Measurements from ENCODE around the gene GTF3C4.

Gene GTF3C4

DNA sequence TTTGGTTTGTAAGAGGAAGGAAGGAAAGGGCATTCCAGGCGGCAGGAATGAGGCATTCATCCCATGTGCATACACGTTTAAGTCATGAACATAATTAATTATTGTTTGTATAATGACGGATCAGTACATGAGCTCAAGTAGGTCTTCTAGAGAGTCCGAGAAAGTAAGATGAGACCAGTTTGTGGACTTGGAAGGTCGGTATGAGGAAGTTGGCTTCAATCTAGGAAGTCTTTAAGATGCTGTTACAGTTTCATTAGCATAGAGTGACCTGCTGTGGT is 2.1 kb downstream of the GTF3C4 start:
- peak; percentile 18; the same call in 1 of the 2 replicates for TF ChIP-seq SPI1 (IDR thresholded peaks at IDR 0.05; ENCODE audit: borderline replicate concordance, low read depth)
- TF ChIP-seq GABPA (IDR thresholded peaks at IDR 0.05; ENCODE audit: low read depth): no peak
- H3K4me3 ChIP-seq (replicated peaks; ENCODE audit: insufficient read depth, low read length): peak overlapping the region; percentile 10; the same call in 1 of the 2 replicates
- H3K27me3 ChIP-seq (ENCODE audit: insufficient read depth, poor library complexity, severe bottlenecking): no peaks in the 10 kb centered on the region
- DNase-seq (ENCODE audit: low read depth in 1 of 2, low spot score in 1 of 2): no peak
- no peak overlapping the region for H3K27ac ChIP-seq (replicated peaks)

DNA sequence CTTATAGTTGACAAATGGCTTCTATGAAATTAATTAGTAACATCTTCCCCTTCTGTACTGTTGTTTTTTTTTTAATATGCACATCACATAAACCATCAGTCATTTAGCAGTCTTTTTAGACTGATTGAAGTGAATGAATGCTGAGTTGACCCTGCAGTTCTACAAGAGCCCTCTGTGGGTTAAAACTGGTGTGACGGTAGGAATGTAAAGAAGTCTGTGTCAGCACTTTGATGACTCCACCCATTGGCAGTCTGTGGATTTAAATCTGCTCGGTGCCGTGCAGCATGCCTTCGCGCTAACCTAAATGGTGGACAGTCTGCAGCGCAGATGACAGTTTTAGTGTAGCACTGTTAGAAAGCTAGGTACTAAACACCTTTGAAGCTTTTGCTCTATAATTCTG is 3.1 kb downstream of the GTF3C4 start:
- Histone ChIP-seq H3K27ac (replicated peaks) (no peak overlapping the region), H3K4me3 (replicated peaks; ENCODE audit: insufficient read depth, low read length) (no peak overlapping the region), H3K27me3 (ENCODE audit: insufficient read depth, poor library complexity, severe bottlenecking) (no peaks in the 10 kb centered on the region)
- TF ChIP-seq SPI1 (IDR thresholded peaks at IDR 0.05; ENCODE audit: borderline replicate concordance, low read depth): no peak
- no peak for TF ChIP-seq REST (IDR thresholded peaks at IDR 0.05; ENCODE audit: insufficient replicate concordance, low read depth)
- TF ChIP-seq GABPA (IDR thresholded peaks at IDR 0.05; ENCODE audit: low read depth): no peak
- TF ChIP-seq, protein P1, sequence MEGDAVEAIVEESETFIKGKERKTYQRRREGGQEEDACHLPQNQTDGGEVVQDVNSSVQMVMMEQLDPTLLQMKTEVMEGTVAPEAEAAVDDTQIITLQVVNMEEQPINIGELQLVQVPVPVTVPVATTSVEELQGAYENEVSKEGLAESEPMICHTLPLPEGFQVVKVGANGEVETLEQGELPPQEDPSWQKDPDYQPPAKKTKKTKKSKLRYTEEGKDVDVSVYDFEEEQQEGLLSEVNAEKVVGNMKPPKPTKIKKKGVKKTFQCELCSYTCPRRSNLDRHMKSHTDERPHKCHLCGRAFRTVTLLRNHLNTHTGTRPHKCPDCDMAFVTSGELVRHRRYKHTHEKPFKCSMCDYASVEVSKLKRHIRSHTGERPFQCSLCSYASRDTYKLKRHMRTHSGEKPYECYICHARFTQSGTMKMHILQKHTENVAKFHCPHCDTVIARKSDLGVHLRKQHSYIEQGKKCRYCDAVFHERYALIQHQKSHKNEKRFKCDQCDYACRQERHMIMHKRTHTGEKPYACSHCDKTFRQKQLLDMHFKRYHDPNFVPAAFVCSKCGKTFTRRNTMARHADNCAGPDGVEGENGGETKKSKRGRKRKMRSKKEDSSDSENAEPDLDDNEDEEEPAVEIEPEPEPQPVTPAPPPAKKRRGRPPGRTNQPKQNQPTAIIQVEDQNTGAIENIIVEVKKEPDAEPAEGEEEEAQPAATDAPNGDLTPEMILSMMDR (IDR thresholded peaks at IDR 0.05; ENCODE audit: insufficient read depth, low read length): no peak
- TF ChIP-seq POLR2AphosphoS5 (IDR thresholded peaks at IDR 0.05; ENCODE audit: low read depth): no peak
- DNase-seq (ENCODE audit: low read depth in 1 of 2, low spot score in 1 of 2): no peak

DNA sequence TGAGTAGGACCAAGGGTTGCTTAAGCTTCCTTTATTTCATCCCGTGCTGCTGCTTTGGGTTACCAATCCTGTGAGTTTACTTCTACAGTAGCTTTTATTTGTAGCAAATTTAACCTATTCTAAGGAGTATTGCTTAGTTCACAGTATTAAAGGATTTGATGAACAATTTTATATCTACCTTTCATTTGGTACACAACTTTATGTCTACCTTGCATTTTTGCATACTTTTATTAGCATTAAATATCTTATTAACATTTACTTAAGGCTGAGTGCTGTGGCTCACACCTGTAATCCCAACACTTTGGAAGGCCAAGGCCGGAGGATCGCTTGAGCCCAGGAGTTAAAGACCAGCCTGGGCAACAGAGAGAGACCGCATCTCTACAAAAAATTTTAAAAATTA is 4.2 kb downstream of the GTF3C4 start:
- Histone ChIP-seq H3K27ac (replicated peaks) (no peak overlapping the region), H3K27me3 (ENCODE audit: insufficient read depth, poor library complexity, severe bottlenecking) (no peaks in the 10 kb centered on the region), H3K4me3 (replicated peaks; ENCODE audit: insufficient read depth, low read length) (no peak overlapping the region)
- TF ChIP-seq REST (IDR thresholded peaks at IDR 0.05; ENCODE audit: insufficient replicate concordance, low read depth): no peak
- TF ChIP-seq GABPA (IDR thresholded peaks at IDR 0.05; ENCODE audit: low read depth): no peak
- no peak for TF ChIP-seq POLR2AphosphoS5 (IDR thresholded peaks at IDR 0.05; ENCODE audit: low read depth)
- no peak for TF ChIP-seq SPI1 (IDR thresholded peaks at IDR 0.05; ENCODE audit: borderline replicate concordance, low read depth)
- TF ChIP-seq, protein P1 (IDR thresholded peaks at IDR 0.05; ENCODE audit: insufficient read depth, low read length): no peak
- DNase-seq (ENCODE audit: low read depth in 1 of 2, low spot score in 1 of 2): no peak

DNA sequence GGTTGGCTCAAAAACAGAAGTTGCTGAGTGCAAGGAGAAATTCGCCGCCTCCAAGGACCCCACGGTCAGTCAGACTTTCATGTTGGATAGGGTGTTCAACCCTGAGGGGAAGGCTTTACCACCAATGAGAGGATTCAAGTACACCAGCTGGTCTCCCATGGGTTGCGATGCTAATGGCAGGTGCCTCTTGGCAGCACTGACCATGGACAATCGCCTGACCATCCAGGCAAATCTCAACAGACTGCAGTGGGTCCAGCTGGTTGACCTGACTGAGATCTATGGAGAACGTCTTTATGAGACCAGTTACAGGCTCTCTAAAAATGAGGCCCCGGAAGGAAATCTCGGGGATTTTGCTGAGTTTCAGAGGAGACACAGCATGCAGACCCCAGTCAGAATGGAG is 7.7 kb downstream of the GTF3C4 start:
- Histone ChIP-seq H3K4me3 (replicated peaks; ENCODE audit: insufficient read depth, low read length) (no peak overlapping the region), H3K27me3 (ENCODE audit: insufficient read depth, poor library complexity, severe bottlenecking) (no peaks in the 10 kb centered on the region), H3K27ac (replicated peaks) (no peak overlapping the region)
- no peak for DNase-seq (ENCODE audit: low read depth in 1 of 2, low spot score in 1 of 2)
- TF ChIP-seq POLR2AphosphoS5 (IDR thresholded peaks at IDR 0.05; ENCODE audit: low read depth) (no peak), SPI1 (IDR thresholded peaks at IDR 0.05; ENCODE audit: borderline replicate concordance, low read depth) (no peak)
- TF ChIP-seq, protein P1 (IDR thresholded peaks at IDR 0.05; ENCODE audit: insufficient read depth, low read length): no peak

Measured in HL-60 (cell line).